A549 (cell line): ENCODE measurements around the gene MIA3. TPM values are rescaled to one million over a fixed set of nuclear protein-coding genes. Genes with fewer than 3 reads are reported as not detected.

ENCODE experiments used
- BCL3 ChIP-seq: fragments of >200 bp; sonication (Bioruptor Twin); formaldehyde crosslinking; IDR thresholded peaks from 3 replicates; pipeline ENCODE4 v1.6.1; 2016
- CBX2 ChIP-seq: fragments of 200-600 bp; sonication (generic); IDR thresholded peaks from 2 replicates; pipeline ENCODE4 v1.6.1; 2016; ENCODE audit warnings: low read depth, mild to moderate bottlenecking, borderline replicate concordance
- CBX8 ChIP-seq: fragments of 200-600 bp; sonication (generic); IDR thresholded peaks from 2 replicates; pipeline ENCODE4 v1.6.1; 2016
- CTCF ChIP-seq: fragments of >200 bp; sonication (Bioruptor Twin); formaldehyde crosslinking; IDR thresholded peaks from 3 replicates; pipeline ENCODE4 v1.5.1; 2016
- ELK1 ChIP-seq: fragments of 150-350 bp; IDR thresholded peaks from 2 replicates; pipeline ENCODE4 v1.6.1; 2014; ENCODE audit warnings: low read depth, mild to moderate bottlenecking, low read length
- ESRRA ChIP-seq: fragments of 150-350 bp; IDR thresholded peaks from 2 replicates; pipeline ENCODE4 v1.6.1; 2014; ENCODE audit warnings: mild to moderate bottlenecking, low read length, borderline replicate concordance
- GATA3 ChIP-seq: IDR thresholded peaks from 2 replicates; pipeline ENCODE4 v1.6.1; 2012; ENCODE audit warnings: borderline replicate concordance
- HDAC2 ChIP-seq: fragments of 200-600 bp; sonication (generic); IDR thresholded peaks from 2 replicates; pipeline ENCODE4 v1.6.1; 2016
- HEYL ChIP-seq: fragments of 250-450 bp; sonication (Bioruptor Pico); IDR thresholded peaks from 2 replicates; pipeline ENCODE4 v1.8.0; 2021; ENCODE audit warnings: mild to moderate bottlenecking, moderate library complexity
- HOXB13 ChIP-seq: fragments of 250-450 bp; sonication (Bioruptor Pico); IDR thresholded peaks from 2 replicates; pipeline ENCODE4 v1.5.0; 2020; ENCODE audit warnings: low read depth, mild to moderate bottlenecking, moderate library complexity
- JUN ChIP-seq, 2 experiments: fragments of >200 bp; sonication (Bioruptor Twin); formaldehyde crosslinking; IDR thresholded peaks; 2 replicates in 1 of 2; 3 replicates in 1 of 2; pipeline ENCODE4 v1.6.1; 2016 to 2017
- MAFK ChIP-seq: fragments of 450-650 bp; IDR thresholded peaks from 2 replicates; pipeline ENCODE4 v1.6.1; 2014; ENCODE audit not compliant: partially characterized antibody
- MAZ ChIP-seq: fragments of 150-350 bp; IDR thresholded peaks from 2 replicates; pipeline ENCODE4 v1.6.1; 2014; ENCODE audit warnings: antibody characterized with exemption, low read depth, low read length, borderline replicate concordance
- MYC ChIP-seq: IDR thresholded peaks from 2 replicates; pipeline ENCODE4 v1.6.1; 2012; ENCODE audit warnings: mild to moderate bottlenecking, inconsistent platforms, low read length, improper control_type of control experiment, borderline replicate concordance
- NFE2L2 ChIP-seq: fragments of 150-350 bp; conservative IDR thresholded peaks from 2 replicates; pipeline ENCODE4 v1.6.1; 2014; ENCODE audit warnings: low read length
- POLR2A ChIP-seq: IDR thresholded peaks from 2 replicates; pipeline ENCODE4 v1.6.1; 2012; ENCODE audit warnings: mild to moderate bottlenecking, low read length
- RAD21 ChIP-seq, 2 experiments: fragments of >200 bp in 1 of 2; sonication (Bioruptor Twin) in 1 of 2; formaldehyde crosslinking in 1 of 2; IDR thresholded peaks in 1 of 2; conservative IDR thresholded peaks in 1 of 2; 2 replicates in 1 of 2; 3 replicates in 1 of 2; pipeline ENCODE4 v1.6.1; 2012 to 2018; ENCODE audit warnings: inconsistent platforms in 1 of 2
- RCOR1 ChIP-seq: fragments of 150-350 bp; IDR thresholded peaks from 2 replicates; pipeline ENCODE4 v1.6.1; 2014; ENCODE audit warnings: antibody characterized with exemption, low read length, low read depth
- SREBF2 ChIP-seq: fragments of 450-650 bp; IDR thresholded peaks from 2 replicates; pipeline ENCODE4 v1.6.1; 2014; ENCODE audit warnings: mild to moderate bottlenecking, moderate library complexity
- ZNF302 ChIP-seq: fragments of 250-450 bp; sonication (Bioruptor Pico); IDR thresholded peaks from 2 replicates; pipeline ENCODE4 v1.9.0; 2021; ENCODE audit warnings: inconsistent platforms, mild to moderate bottlenecking, moderate library complexity
- polyA plus RNA-seq, 4 experiments: library from polyadenylated mRNA; depleted of rRNA in 3 of 4; stranded (reverse); fragments of >200 nt; fragmentation: RNase III in 1 of 4; extraction: RNeasy Plus Mini Kit Qiagen cat#74134 plus additional on column Dnase treatment in 1 of 4; gene quantifications; 2 replicates in 3 of 4; 3 replicates in 1 of 4; pipeline ENCODE4 v1.2.3, GENCODE V29; 2011 to 2017
- TF ChIP-seq, protein P1 (sequence below): fragments of 200-600 bp; sonication (generic); IDR thresholded peaks from 2 replicates; pipeline ENCODE4 v1.6.1; 2016; ENCODE audit warnings: antibody characterized with exemption, mild to moderate bottlenecking, moderate library complexity

The MIA3 gene
- polyA plus RNA-seq, 2 of the 4 experiments (the other 2 are of a cell fraction): 17.2 to 39.2 TPM

DNA sequence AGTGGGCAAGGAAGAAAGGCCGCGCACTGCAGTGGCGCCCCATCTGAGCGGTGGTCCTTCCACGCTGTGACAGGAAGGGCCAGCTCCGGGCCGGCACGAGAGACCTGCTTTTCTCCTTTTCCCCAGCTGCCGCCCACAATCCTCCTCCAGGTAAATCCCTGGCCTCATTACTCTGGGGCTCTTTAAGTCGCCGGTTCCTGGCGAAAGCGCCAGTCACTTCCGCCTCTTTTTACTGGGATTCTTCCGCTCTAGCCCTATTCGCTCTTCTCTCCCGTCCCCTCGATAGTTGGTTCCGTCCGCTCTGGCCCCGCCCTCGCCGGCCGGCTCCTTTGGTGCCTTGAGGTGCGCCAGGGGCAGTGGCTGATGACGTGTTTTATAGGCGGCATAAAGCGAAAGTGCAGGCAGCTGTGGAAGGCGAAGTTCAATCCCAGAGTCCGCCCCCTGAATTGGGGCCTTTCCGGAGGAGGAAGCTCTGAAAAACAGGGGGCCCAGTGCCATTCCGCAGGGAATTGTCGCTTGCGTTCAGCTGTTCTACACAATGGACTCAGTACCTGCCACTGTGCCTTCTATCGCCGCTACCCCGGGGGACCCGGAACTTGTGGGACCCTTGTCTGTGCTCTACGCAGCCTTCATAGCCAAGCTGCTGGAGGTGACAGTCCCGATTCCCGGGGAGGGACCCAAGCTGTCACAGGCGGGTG is 26.2 kb downstream of the MIA3 start (continued):
- TF ChIP-seq RCOR1: no peak
- no peak for TF ChIP-seq GATA3
- TF ChIP-seq POLR2A: peak; percentile 49
- peak; percentile 66; the same call in 1 of the 2 replicates for TF ChIP-seq HOXB13 (CRISPR knock-in tag)
- no peak for TF ChIP-seq RAD21 (conservative IDR thresholded peaks at IDR 0.05 in 1 of 2, IDR thresholded peaks at IDR 0.05 in 1 of 2)
- peak; percentile 83; the same call in 2 of the 3 replicates for TF ChIP-seq BCL3
- no peak for TF ChIP-seq SREBF2
- TF ChIP-seq MAFK: no peak
- TF ChIP-seq ZNF302 (CRISPR knock-in tag): no peak
- TF ChIP-seq CBX8: no peak
- TF ChIP-seq ESRRA: no peak
- TF ChIP-seq MYC: peak; percentile 34; the same call in 1 of the 2 replicates
- TF ChIP-seq ELK1: no peak
- TF ChIP-seq, protein P1, sequence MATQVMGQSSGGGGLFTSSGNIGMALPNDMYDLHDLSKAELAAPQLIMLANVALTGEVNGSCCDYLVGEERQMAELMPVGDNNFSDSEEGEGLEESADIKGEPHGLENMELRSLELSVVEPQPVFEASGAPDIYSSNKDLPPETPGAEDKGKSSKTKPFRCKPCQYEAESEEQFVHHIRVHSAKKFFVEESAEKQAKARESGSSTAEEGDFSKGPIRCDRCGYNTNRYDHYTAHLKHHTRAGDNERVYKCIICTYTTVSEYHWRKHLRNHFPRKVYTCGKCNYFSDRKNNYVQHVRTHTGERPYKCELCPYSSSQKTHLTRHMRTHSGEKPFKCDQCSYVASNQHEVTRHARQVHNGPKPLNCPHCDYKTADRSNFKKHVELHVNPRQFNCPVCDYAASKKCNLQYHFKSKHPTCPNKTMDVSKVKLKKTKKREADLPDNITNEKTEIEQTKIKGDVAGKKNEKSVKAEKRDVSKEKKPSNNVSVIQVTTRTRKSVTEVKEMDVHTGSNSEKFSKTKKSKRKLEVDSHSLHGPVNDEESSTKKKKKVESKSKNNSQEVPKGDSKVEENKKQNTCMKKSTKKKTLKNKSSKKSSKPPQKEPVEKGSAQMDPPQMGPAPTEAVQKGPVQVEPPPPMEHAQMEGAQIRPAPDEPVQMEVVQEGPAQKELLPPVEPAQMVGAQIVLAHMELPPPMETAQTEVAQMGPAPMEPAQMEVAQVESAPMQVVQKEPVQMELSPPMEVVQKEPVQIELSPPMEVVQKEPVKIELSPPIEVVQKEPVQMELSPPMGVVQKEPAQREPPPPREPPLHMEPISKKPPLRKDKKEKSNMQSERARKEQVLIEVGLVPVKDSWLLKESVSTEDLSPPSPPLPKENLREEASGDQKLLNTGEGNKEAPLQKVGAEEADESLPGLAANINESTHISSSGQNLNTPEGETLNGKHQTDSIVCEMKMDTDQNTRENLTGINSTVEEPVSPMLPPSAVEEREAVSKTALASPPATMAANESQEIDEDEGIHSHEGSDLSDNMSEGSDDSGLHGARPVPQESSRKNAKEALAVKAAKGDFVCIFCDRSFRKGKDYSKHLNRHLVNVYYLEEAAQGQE: no peak; the same call in 1 of the 2 replicates
- TF ChIP-seq NFE2L2: no peak
- TF ChIP-seq CTCF: no peak
- TF ChIP-seq HDAC2: no peak
- no peak for TF ChIP-seq HEYL (CRISPR knock-in tag)
- TF ChIP-seq CBX2: no peak
- peak; percentile 88 for TF ChIP-seq JUN (IDR thresholded peaks at IDR 0.05)
- TF ChIP-seq MAZ: 0 out of 2 replicates have a peak, but pooled peaks have one; percentile 74
